ENCODE results near the gene PLSCR2.
"Not testable (repeated sequence)": the region's sequence is repeated elsewhere in the genome, so short reads cannot be mapped to it uniquely, and the experiment has no call there.

PLSCR2 gene

DNA sequence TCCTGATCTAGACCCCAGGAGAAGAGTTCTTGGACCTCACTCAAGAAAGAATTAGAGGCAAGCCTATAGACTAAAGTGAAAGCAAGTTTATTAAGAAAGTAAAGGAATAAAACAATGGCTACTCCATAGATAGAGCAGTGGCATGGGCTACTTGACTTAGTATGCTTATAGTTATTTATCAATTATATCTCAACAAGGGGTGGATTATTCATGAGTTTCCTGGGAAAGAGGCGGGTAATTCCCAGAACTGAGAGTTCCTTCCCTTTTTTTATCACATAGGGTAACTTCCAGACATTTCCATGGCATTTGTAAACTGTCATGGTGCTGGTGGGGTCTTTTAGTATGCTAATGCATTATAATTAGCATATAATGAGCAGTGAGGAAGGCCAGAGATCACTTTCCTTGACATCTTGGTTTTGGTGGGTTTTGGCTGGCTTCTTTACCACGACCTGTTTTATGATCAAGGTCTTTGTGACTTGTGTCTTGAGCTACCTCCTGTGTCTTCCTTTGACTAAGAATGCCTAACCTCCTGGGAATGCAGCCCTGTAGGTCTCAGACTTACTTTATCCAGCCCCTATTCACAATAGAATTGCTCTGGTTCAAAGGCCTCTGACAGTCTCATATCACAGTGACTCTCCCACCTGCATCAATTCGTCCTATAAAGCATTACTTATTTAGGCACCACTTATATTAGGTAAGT, 35.3 kb upstream of the PLSCR2 start:
- H3K4me3 ChIP-seq, result no peak overlapping the region
- TF ChIP-seq EZH2 (IDR thresholded peaks at IDR 0.05) (no peak), FOXP2 (optimal IDR thresholded peaks at IDR 0.05; ENCODE audit: control extremely low read depth, extremely low read length, insufficient read depth) (no peak), POLR2AphosphoS5 (IDR thresholded peaks at IDR 0.05; ENCODE audit: borderline replicate concordance, low read depth, low read length) (no peak)
- no peaks in the 10 kb centered on the region for H3K36me3 ChIP-seq (ENCODE audit: insufficient read depth, low read length)
- no peak overlapping the region for H3K9ac ChIP-seq (ENCODE audit: insufficient read length)
- no peak overlapping the region for H3K27ac ChIP-seq
- H3K9me3 ChIP-seq (ENCODE audit: low read depth, low read length), result no peaks in the 10 kb centered on the region
- DNase-seq (ENCODE audit: low read depth, low spot score), result no peak

DNA sequence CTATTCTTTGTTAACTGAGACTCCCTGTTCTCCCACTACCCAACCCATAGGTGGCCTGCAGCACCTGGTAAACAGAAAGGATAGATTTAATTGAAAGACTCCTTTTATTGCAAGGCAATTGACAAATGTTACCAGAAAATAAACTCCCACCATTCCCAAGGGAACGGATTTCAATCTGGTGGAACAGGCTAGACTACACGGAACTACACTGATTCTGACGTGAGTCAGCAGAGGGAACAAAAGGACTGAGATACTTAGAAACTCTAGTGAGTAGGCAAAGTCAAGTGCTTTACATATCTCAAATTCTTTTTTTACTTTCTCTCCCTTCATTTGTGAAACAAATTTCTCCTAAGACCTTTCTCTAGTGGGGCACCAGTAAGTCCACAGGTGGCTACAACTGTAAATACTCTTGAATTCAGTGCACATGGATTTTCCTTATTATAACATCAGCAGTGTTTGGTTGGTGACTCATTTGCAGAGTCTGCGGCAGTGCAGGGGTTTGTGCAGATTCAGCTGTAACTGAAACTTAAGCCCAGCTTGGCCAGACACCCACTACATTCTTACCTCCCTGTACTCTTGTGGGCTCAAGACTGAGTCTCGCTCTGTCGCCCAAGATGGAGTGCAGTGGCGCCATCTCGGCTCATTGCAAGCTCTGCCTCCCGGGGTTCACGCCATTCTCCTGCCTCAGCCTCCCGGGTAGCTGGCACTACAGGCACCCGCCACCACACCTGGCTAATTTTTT, 34.3 kb upstream of the PLSCR2 start:
- TF ChIP-seq POLR2AphosphoS5 (IDR thresholded peaks at IDR 0.05; ENCODE audit: borderline replicate concordance, low read depth, low read length), result no peak
- TF ChIP-seq EZH2 (IDR thresholded peaks at IDR 0.05), result no peak
- no peak for TF ChIP-seq FOXP2 (optimal IDR thresholded peaks at IDR 0.05; ENCODE audit: control extremely low read depth, extremely low read length, insufficient read depth)
- Histone ChIP-seq H3K36me3 (ENCODE audit: insufficient read depth, low read length) (no peaks in the 10 kb centered on the region), H3K9ac (ENCODE audit: insufficient read length) (no peak overlapping the region), H3K4me3 (no peak overlapping the region), H3K9me3 (ENCODE audit: low read depth, low read length) (no peaks in the 10 kb centered on the region), H3K27ac (no peak overlapping the region)
- DNase-seq (ENCODE audit: low read depth, low spot score), result no peak

GRCh38 chr3:146502887-146503460, 33.6 kb upstream of the PLSCR2 start:
- no peaks in the 10 kb centered on the region for H3K36me3 ChIP-seq (ENCODE audit: insufficient read depth, low read length)
- no peaks in the 10 kb centered on the region for H3K9me3 ChIP-seq (ENCODE audit: low read depth, low read length)
- no peak overlapping the region for H3K4me3 ChIP-seq
- H3K9ac ChIP-seq (ENCODE audit: insufficient read length), result no peak overlapping the region
- no peak for DNase-seq (ENCODE audit: low read depth, low spot score)
- TF ChIP-seq FOXP2 (optimal IDR thresholded peaks at IDR 0.05; ENCODE audit: control extremely low read depth, extremely low read length, insufficient read depth) (no peak), EZH2 (IDR thresholded peaks at IDR 0.05) (no peak)
- no peak overlapping the region for H3K27ac ChIP-seq

DNA sequence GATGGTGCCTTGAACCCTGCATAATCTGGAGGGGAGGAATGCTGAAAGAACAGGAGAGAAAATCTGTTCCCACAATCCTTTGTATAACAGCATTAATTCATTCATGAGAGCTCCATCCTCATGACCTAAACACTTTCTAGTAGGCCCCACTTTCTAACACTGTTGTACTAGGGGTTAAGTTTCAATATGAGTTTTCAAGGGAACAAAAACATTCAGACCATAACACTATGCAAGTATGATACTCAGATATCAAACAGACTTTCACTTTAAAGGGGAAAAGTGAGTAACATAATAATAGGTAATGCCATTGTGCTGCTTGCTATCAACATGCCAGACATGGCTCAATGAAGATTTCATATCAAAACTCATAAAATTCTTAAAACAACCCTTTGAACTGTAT, 32.4 kb upstream of the PLSCR2 start:
- no peak overlapping the region for H3K4me3 ChIP-seq
- TF ChIP-seq EZH2 (IDR thresholded peaks at IDR 0.05) (no peak), POLR2AphosphoS5 (IDR thresholded peaks at IDR 0.05; ENCODE audit: borderline replicate concordance, low read depth, low read length) (no peak), FOXP2 (optimal IDR thresholded peaks at IDR 0.05; ENCODE audit: control extremely low read depth, extremely low read length, insufficient read depth) (no peak)
- H3K9ac ChIP-seq (ENCODE audit: insufficient read length), result no peak overlapping the region
- no peaks in the 10 kb centered on the region for H3K36me3 ChIP-seq (ENCODE audit: insufficient read depth, low read length)
- H3K27ac ChIP-seq, result no peak overlapping the region
- no peak for DNase-seq (ENCODE audit: low read depth, low spot score)
- H3K9me3 ChIP-seq (ENCODE audit: low read depth, low read length), result no peaks in the 10 kb centered on the region

GRCh38 chr3:146499701-146500100, 30.3 kb upstream of the PLSCR2 start:
- Histone ChIP-seq H3K9me3 (ENCODE audit: low read depth, low read length) (no peaks in the 10 kb centered on the region), H3K9ac (ENCODE audit: insufficient read length) (no peak overlapping the region), H3K27ac (no peak overlapping the region), H3K36me3 (ENCODE audit: insufficient read depth, low read length) (no peaks in the 10 kb centered on the region), H3K4me3 (no peak overlapping the region)
- no peak for DNase-seq (ENCODE audit: low read depth, low spot score)
- TF ChIP-seq EZH2 (IDR thresholded peaks at IDR 0.05), result no peak
- no peak for TF ChIP-seq POLR2AphosphoS5 (IDR thresholded peaks at IDR 0.05; ENCODE audit: borderline replicate concordance, low read depth, low read length)
- TF ChIP-seq FOXP2 (optimal IDR thresholded peaks at IDR 0.05; ENCODE audit: control extremely low read depth, extremely low read length, insufficient read depth), result no peak

- Histone ChIP-seq H3K9me3 (ENCODE audit: low read depth, low read length) (no peaks in the 10 kb centered on the region), H3K27ac (no peak overlapping the region), H3K4me3 (no peak overlapping the region), H3K36me3 (ENCODE audit: insufficient read depth, low read length) (no peaks in the 10 kb centered on the region), H3K9ac (ENCODE audit: insufficient read length) (no peak overlapping the region)
- no peak for TF ChIP-seq EZH2 (IDR thresholded peaks at IDR 0.05)
- TF ChIP-seq FOXP2 (optimal IDR thresholded peaks at IDR 0.05; ENCODE audit: control extremely low read depth, extremely low read length, insufficient read depth), result no peak
- TF ChIP-seq POLR2AphosphoS5 (IDR thresholded peaks at IDR 0.05; ENCODE audit: borderline replicate concordance, low read depth, low read length), result no peak
- DNase-seq (ENCODE audit: low read depth, low spot score), result no peak
Measured at GRCh38 chr3:146498002-146498736, 28.8 kb upstream of the PLSCR2 start.

GRCh38 chr3:146497145-146497843, 27.9 kb upstream of the PLSCR2 start:
- not testable (repeated sequence) for DNase-seq (ENCODE audit: low read depth, low spot score); H3K36me3 ChIP-seq (ENCODE audit: insufficient read depth, low read length); H3K27ac ChIP-seq; H3K4me3 ChIP-seq; H3K9ac ChIP-seq (ENCODE audit: insufficient read length); H3K9me3 ChIP-seq (ENCODE audit: low read depth, low read length)

GRCh38 chr3:146496726-146497125, 27.4 kb upstream of the PLSCR2 start:
- Histone ChIP-seq H3K9me3 (ENCODE audit: low read depth, low read length) (no peaks in the 10 kb centered on the region), H3K4me3 (no peak overlapping the region), H3K36me3 (ENCODE audit: insufficient read depth, low read length) (no peaks in the 10 kb centered on the region), H3K9ac (ENCODE audit: insufficient read length) (no peak overlapping the region), H3K27ac (no peak overlapping the region)
- no peak for DNase-seq (ENCODE audit: low read depth, low spot score)
- no peak for TF ChIP-seq POLR2AphosphoS5 (IDR thresholded peaks at IDR 0.05; ENCODE audit: borderline replicate concordance, low read depth, low read length)
- no peak for TF ChIP-seq FOXP2 (optimal IDR thresholded peaks at IDR 0.05; ENCODE audit: control extremely low read depth, extremely low read length, insufficient read depth)
- no peak for TF ChIP-seq EZH2 (IDR thresholded peaks at IDR 0.05)
